CD4-positive, alpha-beta T cell (primary cell): Measurements from ENCODE around the gene CTNNA2. TPM values are rescaled to one million over a fixed set of nuclear protein-coding genes. Genes with fewer than 3 reads are reported as not detected.

Source experiments
- ATAC-seq: fragments of 200-7000 bp; cut with Tn5 transposase; one replicate; pipeline ENCODE4 v1.10.0; 2022; ENCODE audit warnings: mild to moderate bottlenecking; ENCODE audit not compliant: poor library complexity
- CTCF ChIA-PET: fragments of 350-600 bp; sonication (Branson Sonifier 250); formaldehyde crosslinking; loops from one replicate; lab custom pipeline; 2021; ENCODE audit warnings: antibody characterized with exemption, inconsistent platforms; lab: Charles Lee
- POLR2A ChIA-PET: fragments of 350-600 bp; sonication (Branson Sonifier 250); formaldehyde crosslinking; loops from one replicate; lab custom pipeline; 2021; ENCODE audit warnings: antibody characterized with exemption, inconsistent platforms; lab: Charles Lee
- DNase-seq, 14 experiments: peaks; one replicate each; pipeline ENCODE4 v3.0.0-alpha.2; 2013 to 2020; ENCODE audit warnings: mixed read lengths in 2 of 14
- H3K27ac ChIP-seq, 2 donors: one replicate each; pipeline versions ENCODE4 v1.5.1 to v1.7.0; 2013; ENCODE audit warnings: low read length in 2 of 2, low read depth in 1 of 2, mild to moderate bottlenecking in 1 of 2
- H3K27me3 ChIP-seq, 2 experiments: 1 replicate in 1 of 2; 2 replicates in 1 of 2; pipeline versions ENCODE4 v1.6.1 to v1.7.0; 2013; ENCODE audit warnings: low read length in 2 of 2, control low read depth in 1 of 2, mild to moderate bottlenecking in 1 of 2, moderate library complexity in 1 of 2; ENCODE audit not compliant: insufficient read depth in 2 of 2, control insufficient read depth in 1 of 2
- H3K36me3 ChIP-seq: one replicate; pipeline ENCODE4 v1.6.1; 2013; ENCODE audit warnings: low read length, control low read depth; ENCODE audit not compliant: insufficient read depth
- H3K4me1 ChIP-seq: one replicate; pipeline ENCODE4 v1.6.1; 2013; ENCODE audit warnings: low read length, control low read depth; ENCODE audit not compliant: insufficient read depth
- H3K4me3 ChIP-seq: one replicate; pipeline ENCODE4 v1.5.1; 2013; ENCODE audit warnings: mild to moderate bottlenecking, low read length, moderate library complexity
- H3K9me3 ChIP-seq, 2 experiments: 1 replicate in 1 of 2; 2 replicates in 1 of 2; pipeline versions ENCODE4 v1.6.1 to v1.7.0; 2013; ENCODE audit warnings: low read length in 2 of 2, mild to moderate bottlenecking in 2 of 2, control low read depth in 1 of 2, moderate library complexity in 1 of 2; ENCODE audit not compliant: control insufficient read depth in 1 of 2, insufficient read depth in 1 of 2
- H3K27ac Mint-ChIP-seq: one replicate; pipeline ENCODE4 v1.8.0; 2020; ENCODE audit warnings: mixed read lengths
- H3K27me3 Mint-ChIP-seq: one replicate; pipeline ENCODE4 v1.8.0; 2021; ENCODE audit warnings: mixed read lengths
- H3K36me3 Mint-ChIP-seq: one replicate; pipeline ENCODE4 v1.8.0; 2021; ENCODE audit warnings: low read depth, mixed read lengths
- H3K4me1 Mint-ChIP-seq: one replicate; pipeline ENCODE4 v1.8.0; 2021; ENCODE audit warnings: low read depth, mixed read lengths
- H3K4me3 Mint-ChIP-seq: one replicate; pipeline ENCODE4 v1.8.0; 2020; ENCODE audit warnings: mild to moderate bottlenecking, mixed read lengths
- H3K9me3 Mint-ChIP-seq: one replicate; pipeline ENCODE4 v1.8.0; 2020; ENCODE audit warnings: mixed read lengths
- intact Hi-C, 2 experiments: fragments of 100-400 bp; cut with DNase I in 1 of 2; cut with micrococcal nuclease in 1 of 2; formaldehyde crosslinking; loops; one replicate each; pipeline versions ENCODE4 v1.15.1 to v1.9.0; 2023 to 2025; cut with DNase I, micrococcal nuclease
- total RNA-seq, 174 experiments: library from RNA in 2 of 174; stranded (reverse) in 2 of 174; gene quantifications; one replicate each; pipeline ENCODE4 v1.2.3 and lab custom pipeline; 2021 to 2026
- TF ChIP-seq, protein P1 (sequence below): fragments of 200-600 bp; IDR thresholded peaks from one replicate; pipeline ENCODE4 v1.8.0; 2022; ENCODE audit warnings: antibody characterized with exemption, mild to moderate bottlenecking

CTNNA2 gene
- total RNA-seq, 2 experiments from 2014 or later: not detected

DNA sequence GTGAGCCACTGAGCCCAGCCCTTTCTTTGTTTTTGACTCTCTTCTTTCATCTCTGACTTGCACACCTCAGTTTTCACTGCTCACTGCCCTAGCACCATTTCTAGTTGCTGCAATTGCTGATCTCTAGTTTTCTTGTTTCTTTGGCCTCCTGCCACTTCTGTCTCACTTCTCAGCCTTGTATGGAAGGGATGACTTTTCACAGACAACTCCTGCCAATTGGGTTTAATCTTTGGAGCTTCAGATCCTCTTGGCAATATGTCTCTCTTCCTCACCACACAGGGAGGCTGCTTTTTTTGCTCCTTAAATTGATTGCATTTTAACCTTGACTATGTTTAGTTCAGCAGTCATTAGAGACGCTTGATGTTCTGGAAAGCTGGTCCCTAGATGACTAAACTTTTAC lies 323.1 kb downstream of the CTNNA2 start:
- CTCF ChIA-PET: no interaction called here
- intact Hi-C loops: no loop called here

GRCh38 chr2:79844011-79844410 lies 331.2 kb downstream of the CTNNA2 start:
- Histone ChIP-seq H3K4me1 (no peaks in the 10 kb centered on the region), H3K9me3 (peaks cover 0 to 5% of the 10 kb centered on the region in 2 experiments), H3K27ac (no peak overlapping the region), H3K27me3 (no peaks in the 10 kb centered on the region), H3K4me3 (no peak overlapping the region), H3K36me3 (no peaks in the 10 kb centered on the region)
- H3K4me1 Mint-ChIP-seq: no peaks in the 10 kb centered on the region
- H3K4me3 Mint-ChIP-seq: no peak overlapping the region
- POLR2A ChIA-PET: no interaction called here
- TF ChIP-seq, protein P1, sequence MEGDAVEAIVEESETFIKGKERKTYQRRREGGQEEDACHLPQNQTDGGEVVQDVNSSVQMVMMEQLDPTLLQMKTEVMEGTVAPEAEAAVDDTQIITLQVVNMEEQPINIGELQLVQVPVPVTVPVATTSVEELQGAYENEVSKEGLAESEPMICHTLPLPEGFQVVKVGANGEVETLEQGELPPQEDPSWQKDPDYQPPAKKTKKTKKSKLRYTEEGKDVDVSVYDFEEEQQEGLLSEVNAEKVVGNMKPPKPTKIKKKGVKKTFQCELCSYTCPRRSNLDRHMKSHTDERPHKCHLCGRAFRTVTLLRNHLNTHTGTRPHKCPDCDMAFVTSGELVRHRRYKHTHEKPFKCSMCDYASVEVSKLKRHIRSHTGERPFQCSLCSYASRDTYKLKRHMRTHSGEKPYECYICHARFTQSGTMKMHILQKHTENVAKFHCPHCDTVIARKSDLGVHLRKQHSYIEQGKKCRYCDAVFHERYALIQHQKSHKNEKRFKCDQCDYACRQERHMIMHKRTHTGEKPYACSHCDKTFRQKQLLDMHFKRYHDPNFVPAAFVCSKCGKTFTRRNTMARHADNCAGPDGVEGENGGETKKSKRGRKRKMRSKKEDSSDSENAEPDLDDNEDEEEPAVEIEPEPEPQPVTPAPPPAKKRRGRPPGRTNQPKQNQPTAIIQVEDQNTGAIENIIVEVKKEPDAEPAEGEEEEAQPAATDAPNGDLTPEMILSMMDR: no peak
- H3K27me3 Mint-ChIP-seq: no peaks in the 10 kb centered on the region
- no peak for DNase-seq
- intact Hi-C loops: no loop called here
- peaks cover 2% of the 10 kb centered on the region for H3K9me3 Mint-ChIP-seq
- ATAC-seq: no peak
- no peaks in the 10 kb centered on the region for H3K36me3 Mint-ChIP-seq
- CTCF ChIA-PET: no interaction called here
- no peak overlapping the region for H3K27ac Mint-ChIP-seq

More for the DNA sequence above, 323.1 kb downstream of the CTNNA2 start:
- ATAC-seq (no peak), DNase-seq (no peak)
- Mint-ChIP-seq H3K27ac (no peak overlapping the region), H3K36me3 (no peaks in the 10 kb centered on the region), H3K4me1 (no peaks in the 10 kb centered on the region), H3K4me3 (no peak overlapping the region), H3K27me3 (no peaks in the 10 kb centered on the region), H3K9me3 (peaks cover 4% of the 10 kb centered on the region)
- Histone ChIP-seq H3K27ac (no peak overlapping the region), H3K27me3 (no peaks in the 10 kb centered on the region), H3K9me3 (peaks cover 0 to 5% of the 10 kb centered on the region in 2 experiments), H3K4me1 (no peaks in the 10 kb centered on the region), H3K36me3 (no peaks in the 10 kb centered on the region), H3K4me3 (no peak overlapping the region)
- POLR2A ChIA-PET: no interaction called here
- TF ChIP-seq, protein P1: no peak

- Mint-ChIP-seq H3K4me1 (no peaks in the 10 kb centered on the region), H3K9me3 (peaks cover 2% of the 10 kb centered on the region), H3K4me3 (no peak overlapping the region), H3K36me3 (no peaks in the 10 kb centered on the region), H3K27me3 (no peaks in the 10 kb centered on the region), H3K27ac (no peak overlapping the region)
- no peaks in the 10 kb centered on the region for H3K27me3 ChIP-seq
- H3K27ac ChIP-seq: no peak overlapping the region
- DNase-seq (no peak), ATAC-seq (no peak)
- ChIA-PET CTCF (no interaction called here), POLR2A (no interaction called here)
- H3K4me3 ChIP-seq: no peak overlapping the region
- no peaks in the 10 kb centered on the region for H3K4me1 ChIP-seq
- H3K9me3 ChIP-seq: no peaks in the 10 kb centered on the region
- TF ChIP-seq, protein P1: no peak
- intact Hi-C loops: no loop called here
- no peaks in the 10 kb centered on the region for H3K36me3 ChIP-seq
Measured at GRCh38 chr2:79846878-79847277, 334.0 kb downstream of the CTNNA2 start.
